A549 (cell line): ENCODE results near the gene TRIO.

Experiments
- CTCF ChIP-seq: fragments of >200 bp; sonication (Bioruptor Twin); formaldehyde crosslinking; IDR thresholded peaks from 3 replicates; pipeline ENCODE4 v1.5.1; 2016
- JUN ChIP-seq, 2 experiments: fragments of >200 bp; sonication (Bioruptor Twin); formaldehyde crosslinking; IDR thresholded peaks; 2 replicates in 1 of 2; 3 replicates in 1 of 2; pipeline ENCODE4 v1.6.1; 2016 to 2017
- JUNB ChIP-seq: fragments of >200 bp; sonication (Bioruptor Twin); formaldehyde crosslinking; IDR thresholded peaks from 2 replicates; pipeline ENCODE4 v1.6.1; 2016
- POLR2A ChIP-seq: IDR thresholded peaks from 2 replicates; pipeline ENCODE4 v1.6.1; 2012; ENCODE audit warnings: mild to moderate bottlenecking, low read length
- RAD21 ChIP-seq, 2 experiments: fragments of >200 bp in 1 of 2; sonication (Bioruptor Twin) in 1 of 2; formaldehyde crosslinking in 1 of 2; IDR thresholded peaks in 1 of 2; conservative IDR thresholded peaks in 1 of 2; 2 replicates in 1 of 2; 3 replicates in 1 of 2; pipeline ENCODE4 v1.6.1; 2012 to 2018; ENCODE audit warnings: inconsistent platforms in 1 of 2
- RCOR1 ChIP-seq: fragments of 150-350 bp; IDR thresholded peaks from 2 replicates; pipeline ENCODE4 v1.6.1; 2014; ENCODE audit warnings: antibody characterized with exemption, low read length, low read depth
- TF ChIP-seq, protein P1 (sequence below): fragments of 200-600 bp; sonication (generic); IDR thresholded peaks from 2 replicates; pipeline ENCODE4 v1.6.1; 2016; ENCODE audit warnings: antibody characterized with exemption, mild to moderate bottlenecking, moderate library complexity

- TF ChIP-seq JUN (IDR thresholded peaks at IDR 0.05) = no peak
- no peak for TF ChIP-seq JUNB
- TF ChIP-seq RAD21 (conservative IDR thresholded peaks at IDR 0.05 in 1 of 2, IDR thresholded peaks at IDR 0.05 in 1 of 2) = no peak
- no peak for TF ChIP-seq POLR2A
- no peak for TF ChIP-seq RCOR1
- no peak for TF ChIP-seq CTCF
- TF ChIP-seq, protein P1, sequence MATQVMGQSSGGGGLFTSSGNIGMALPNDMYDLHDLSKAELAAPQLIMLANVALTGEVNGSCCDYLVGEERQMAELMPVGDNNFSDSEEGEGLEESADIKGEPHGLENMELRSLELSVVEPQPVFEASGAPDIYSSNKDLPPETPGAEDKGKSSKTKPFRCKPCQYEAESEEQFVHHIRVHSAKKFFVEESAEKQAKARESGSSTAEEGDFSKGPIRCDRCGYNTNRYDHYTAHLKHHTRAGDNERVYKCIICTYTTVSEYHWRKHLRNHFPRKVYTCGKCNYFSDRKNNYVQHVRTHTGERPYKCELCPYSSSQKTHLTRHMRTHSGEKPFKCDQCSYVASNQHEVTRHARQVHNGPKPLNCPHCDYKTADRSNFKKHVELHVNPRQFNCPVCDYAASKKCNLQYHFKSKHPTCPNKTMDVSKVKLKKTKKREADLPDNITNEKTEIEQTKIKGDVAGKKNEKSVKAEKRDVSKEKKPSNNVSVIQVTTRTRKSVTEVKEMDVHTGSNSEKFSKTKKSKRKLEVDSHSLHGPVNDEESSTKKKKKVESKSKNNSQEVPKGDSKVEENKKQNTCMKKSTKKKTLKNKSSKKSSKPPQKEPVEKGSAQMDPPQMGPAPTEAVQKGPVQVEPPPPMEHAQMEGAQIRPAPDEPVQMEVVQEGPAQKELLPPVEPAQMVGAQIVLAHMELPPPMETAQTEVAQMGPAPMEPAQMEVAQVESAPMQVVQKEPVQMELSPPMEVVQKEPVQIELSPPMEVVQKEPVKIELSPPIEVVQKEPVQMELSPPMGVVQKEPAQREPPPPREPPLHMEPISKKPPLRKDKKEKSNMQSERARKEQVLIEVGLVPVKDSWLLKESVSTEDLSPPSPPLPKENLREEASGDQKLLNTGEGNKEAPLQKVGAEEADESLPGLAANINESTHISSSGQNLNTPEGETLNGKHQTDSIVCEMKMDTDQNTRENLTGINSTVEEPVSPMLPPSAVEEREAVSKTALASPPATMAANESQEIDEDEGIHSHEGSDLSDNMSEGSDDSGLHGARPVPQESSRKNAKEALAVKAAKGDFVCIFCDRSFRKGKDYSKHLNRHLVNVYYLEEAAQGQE = no peak
Measured at GRCh38 chr5:14534773-14535172, 391.6 kb downstream of the TRIO start.
